Activated B cell treated with CpG ODN at 0.5 μM for 24 hours (primary cell): ENCODE data around the gene PRKCE. TPM values are rescaled to one million over a fixed set of nuclear protein-coding genes. Genes with fewer than 3 reads are reported as not detected.

Source experiments
- ATAC-seq: fragments of 200-7000 bp; cut with Tn5 transposase; one replicate; pipeline ENCODE4 v1.10.0; 2021; ENCODE audit warnings: low read depth, mild to moderate bottlenecking, moderate library complexity
- CTCF ChIA-PET: fragments of 350-600 bp; sonication (Branson Sonifier 250); formaldehyde crosslinking; loops from one replicate; lab custom pipeline; 2021; ENCODE audit warnings: antibody characterized with exemption; lab: Charles Lee
- POLR2A ChIA-PET: fragments of 350-600 bp; sonication (Branson Sonifier 250); formaldehyde crosslinking; loops from one replicate; lab custom pipeline; 2021; ENCODE audit warnings: antibody characterized with exemption; lab: Charles Lee
- DNase-seq: peaks from one replicate; pipeline ENCODE4 v3.0.0; 2022
- H3K27ac Mint-ChIP-seq: one replicate; pipeline ENCODE4 v1.8.0; 2020; ENCODE audit warnings: mixed read lengths
- H3K27me3 Mint-ChIP-seq: one replicate; pipeline ENCODE4 v1.8.0; 2021; ENCODE audit warnings: mixed read lengths
- H3K36me3 Mint-ChIP-seq: one replicate; pipeline ENCODE4 v1.8.0; 2021; ENCODE audit warnings: low read depth, mixed read lengths
- H3K4me1 Mint-ChIP-seq: one replicate; pipeline ENCODE4 v1.8.0; 2021; ENCODE audit warnings: mixed read lengths
- H3K4me3 Mint-ChIP-seq: one replicate; pipeline ENCODE4 v1.8.0; 2020; ENCODE audit warnings: mild to moderate bottlenecking, mixed read lengths
- H3K9me3 Mint-ChIP-seq: one replicate; pipeline ENCODE4 v1.8.0; 2020; ENCODE audit warnings: mixed read lengths
- intact Hi-C: fragments of 100-400 bp; cut with micrococcal nuclease; formaldehyde crosslinking; loops from one replicate; pipeline ENCODE4 v1.15.1; 2024
- total RNA-seq: library from RNA; stranded (reverse); gene quantifications from 2 replicates; pipeline ENCODE4 v1.2.3, GENCODE V29; 2022
- TF ChIP-seq, protein P1 (sequence below): fragments of 200-600 bp; IDR thresholded peaks from one replicate; pipeline ENCODE4 v1.8.0; 2022; ENCODE audit warnings: antibody characterized with exemption, mild to moderate bottlenecking

The PRKCE gene
- total RNA-seq, 1 donor from 2014 or later, result 53.8 TPM

DNA sequence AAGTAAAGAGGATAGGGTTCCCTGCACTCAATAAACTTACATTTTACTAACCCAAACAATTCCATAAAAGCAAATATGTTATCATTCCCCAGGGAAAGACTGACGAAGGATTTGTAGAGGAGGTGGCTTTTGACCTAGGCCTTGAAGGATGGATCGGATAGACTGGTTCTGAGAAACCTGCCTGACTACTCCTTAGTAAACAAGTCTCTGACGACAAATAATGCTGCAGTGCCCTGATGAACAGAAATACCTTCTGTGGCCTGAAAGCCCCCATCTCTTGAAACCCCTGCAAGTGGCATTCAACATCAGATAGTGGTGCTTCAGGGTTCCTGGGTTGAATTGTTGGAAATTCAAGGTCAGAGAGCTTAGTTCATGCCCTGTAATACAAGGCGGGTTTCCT, 19.2 kb downstream of the PRKCE start:
- ATAC-seq (no peak), DNase-seq (no peak)
- no peaks in the 10 kb centered on the region for H3K9me3 Mint-ChIP-seq
- H3K4me3 Mint-ChIP-seq, result no peak overlapping the region
- intact Hi-C loops, result no loop called here
- TF ChIP-seq, protein P1, sequence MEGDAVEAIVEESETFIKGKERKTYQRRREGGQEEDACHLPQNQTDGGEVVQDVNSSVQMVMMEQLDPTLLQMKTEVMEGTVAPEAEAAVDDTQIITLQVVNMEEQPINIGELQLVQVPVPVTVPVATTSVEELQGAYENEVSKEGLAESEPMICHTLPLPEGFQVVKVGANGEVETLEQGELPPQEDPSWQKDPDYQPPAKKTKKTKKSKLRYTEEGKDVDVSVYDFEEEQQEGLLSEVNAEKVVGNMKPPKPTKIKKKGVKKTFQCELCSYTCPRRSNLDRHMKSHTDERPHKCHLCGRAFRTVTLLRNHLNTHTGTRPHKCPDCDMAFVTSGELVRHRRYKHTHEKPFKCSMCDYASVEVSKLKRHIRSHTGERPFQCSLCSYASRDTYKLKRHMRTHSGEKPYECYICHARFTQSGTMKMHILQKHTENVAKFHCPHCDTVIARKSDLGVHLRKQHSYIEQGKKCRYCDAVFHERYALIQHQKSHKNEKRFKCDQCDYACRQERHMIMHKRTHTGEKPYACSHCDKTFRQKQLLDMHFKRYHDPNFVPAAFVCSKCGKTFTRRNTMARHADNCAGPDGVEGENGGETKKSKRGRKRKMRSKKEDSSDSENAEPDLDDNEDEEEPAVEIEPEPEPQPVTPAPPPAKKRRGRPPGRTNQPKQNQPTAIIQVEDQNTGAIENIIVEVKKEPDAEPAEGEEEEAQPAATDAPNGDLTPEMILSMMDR, result no peak
- H3K27me3 Mint-ChIP-seq, result no peaks in the 10 kb centered on the region
- H3K27ac Mint-ChIP-seq, result no peak overlapping the region
- CTCF ChIA-PET, result no interaction called here
- POLR2A ChIA-PET, result no interaction called here
- peaks cover 25% of the 10 kb centered on the region for H3K36me3 Mint-ChIP-seq
- H3K4me1 Mint-ChIP-seq, result peaks cover 37% of the 10 kb centered on the region

DNA sequence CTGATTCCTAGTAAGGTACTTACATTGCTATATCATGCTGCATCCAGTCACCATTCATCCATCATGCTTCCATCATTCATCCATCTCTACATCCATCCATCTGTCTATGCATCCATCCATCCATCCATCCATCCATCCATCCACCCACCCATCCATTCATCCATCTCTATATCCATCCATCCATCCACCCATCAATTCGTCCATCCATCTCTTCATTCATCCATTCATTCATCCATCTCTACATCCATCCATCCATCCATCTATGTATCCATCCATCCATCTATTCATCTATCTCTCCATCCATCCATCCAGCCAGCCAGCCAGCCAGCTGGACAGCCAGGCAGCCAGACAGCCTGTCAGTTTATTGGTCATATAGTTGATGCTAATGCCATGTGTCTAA, 20.7 kb downstream of the PRKCE start:
- ATAC-seq, result no peak

DNA sequence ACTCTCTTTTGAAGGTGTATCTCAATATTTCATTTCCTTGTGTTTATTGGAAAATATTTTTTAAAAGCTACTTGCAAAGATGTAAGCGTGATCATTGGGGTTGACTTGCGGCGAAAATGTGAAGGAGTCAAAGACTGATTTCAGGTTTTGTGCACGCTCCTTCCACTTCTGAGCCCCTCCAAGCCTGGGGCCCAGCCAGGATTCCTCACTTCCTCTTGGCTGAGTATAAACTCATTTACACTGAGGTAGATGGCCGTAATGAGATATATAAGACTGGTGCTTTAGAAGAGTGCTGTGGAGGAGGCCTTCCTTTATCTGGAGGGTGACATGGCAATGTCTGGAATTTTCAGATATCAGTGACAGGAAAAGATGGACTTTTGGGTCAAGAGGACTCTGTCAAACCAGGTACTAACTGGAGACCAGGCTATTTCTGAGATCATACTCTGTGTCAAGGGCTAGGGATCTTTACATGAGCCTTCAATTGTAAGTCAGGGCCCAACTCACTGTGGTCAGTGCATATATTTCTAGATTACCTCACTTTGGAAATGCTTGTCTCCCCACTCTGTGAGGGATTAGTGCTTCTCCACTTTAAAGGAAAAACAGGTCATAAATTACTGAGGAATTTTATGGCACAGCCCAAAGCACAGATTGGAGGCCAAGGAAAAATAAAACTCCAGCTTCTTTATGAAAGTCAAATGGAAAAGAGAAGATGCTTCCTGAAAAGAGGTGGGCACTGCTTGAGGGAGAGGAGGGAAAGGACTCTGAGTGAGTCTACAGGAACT, 22.8 kb downstream of the PRKCE start:
- CTCF ChIA-PET, result interaction anchor here (1.4 kb wide), 1 partner anchor 105 kb away, joined by 5 read pairs; no protein-coding TSS in a partner anchor
- Mint-ChIP-seq H3K36me3 (peaks cover 22% of the 10 kb centered on the region), H3K4me3 (no peak overlapping the region), H3K27ac (no peak overlapping the region), H3K9me3 (no peaks in the 10 kb centered on the region), H3K27me3 (no peaks in the 10 kb centered on the region), H3K4me1 (peaks cover 45% of the 10 kb centered on the region)
- ATAC-seq (no peak), DNase-seq (no peak)
- POLR2A ChIA-PET, result no interaction called here
- TF ChIP-seq, protein P1, result no peak
- intact Hi-C loops, result no loop called here

More for the DNA sequence above, 20.7 kb downstream of the PRKCE start:
- H3K4me3 Mint-ChIP-seq, result no peak overlapping the region
- H3K4me1 Mint-ChIP-seq, result peaks cover 44% of the 10 kb centered on the region
- no peak for DNase-seq
- TF ChIP-seq, protein P1, result no peak
- CTCF ChIA-PET, result no interaction called here
- H3K27ac Mint-ChIP-seq, result no peak overlapping the region
- intact Hi-C loops, result no loop called here
- POLR2A ChIA-PET, result interaction anchor here (0.7 kb wide), 1 partner anchor 21 kb away, joined by 3 read pairs; the partner anchor contains the start of gene PRKCE
- no peaks in the 10 kb centered on the region for H3K27me3 Mint-ChIP-seq
- H3K9me3 Mint-ChIP-seq, result no peaks in the 10 kb centered on the region
- H3K36me3 Mint-ChIP-seq, result peaks cover 23% of the 10 kb centered on the region

DNA sequence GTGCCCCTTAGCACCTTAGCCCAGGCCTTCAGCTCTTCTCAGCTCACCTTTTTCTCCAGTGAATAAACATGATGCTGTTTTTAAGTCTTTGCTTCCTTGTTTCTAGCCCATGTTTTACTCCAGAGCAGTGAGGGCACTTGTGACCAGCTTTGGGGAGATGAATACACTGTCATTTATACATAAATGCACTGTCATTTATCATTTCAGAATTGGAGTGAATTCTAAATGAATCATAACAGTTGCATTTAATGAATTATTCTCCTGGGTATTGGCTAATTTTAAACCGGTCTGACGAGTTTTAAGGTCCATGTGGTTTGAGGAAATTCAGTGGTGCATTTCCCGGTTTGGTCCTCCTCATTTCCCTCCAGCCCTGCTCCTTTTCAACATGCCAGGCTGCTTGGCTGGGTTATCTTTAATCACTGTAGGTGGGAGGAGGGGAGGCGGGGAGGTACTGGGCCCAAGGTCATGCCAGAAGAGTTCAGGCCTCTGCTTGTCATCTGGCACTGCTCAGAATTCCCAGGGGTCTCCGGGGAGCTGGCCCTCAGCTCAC, 23.9 kb downstream of the PRKCE start:
- Mint-ChIP-seq H3K27me3 (no peaks in the 10 kb centered on the region), H3K4me1 (peaks cover 53% of the 10 kb centered on the region), H3K9me3 (no peaks in the 10 kb centered on the region), H3K36me3 (peaks cover 20% of the 10 kb centered on the region), H3K4me3 (peak overlapping the region; percentile 25), H3K27ac (no peak overlapping the region)
- DNase-seq (no peak), ATAC-seq (no peak)
- TF ChIP-seq, protein P1, result no peak
- POLR2A ChIA-PET, result no interaction called here
- intact Hi-C loops, result no loop called here
- CTCF ChIA-PET, result interaction anchor here (0.5 kb wide), 1 partner anchor 65 kb away, joined by 3 read pairs; no protein-coding TSS in a partner anchor

DNA sequence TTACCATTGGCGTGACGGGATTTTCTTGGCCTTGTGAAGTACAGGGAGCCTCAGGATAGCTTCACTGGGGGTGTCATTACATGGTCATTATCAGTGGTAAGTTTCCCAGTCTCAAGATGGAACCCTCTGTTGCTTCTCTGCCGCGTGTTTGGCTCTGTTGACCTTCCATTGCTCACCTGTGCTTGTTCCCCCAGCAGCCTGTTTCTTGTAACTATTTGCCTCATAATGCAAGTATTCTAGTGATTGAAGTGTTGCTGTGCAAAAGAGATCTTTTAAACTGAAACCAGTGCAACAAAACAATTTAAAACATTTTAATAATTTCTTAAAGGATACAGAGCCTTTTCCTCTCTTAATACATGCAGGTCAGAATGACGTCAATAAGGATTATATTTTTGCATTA, 24.6 kb downstream of the PRKCE start:
- ATAC-seq, result no peak

More for the DNA sequence above, 24.6 kb downstream of the PRKCE start:
- no peak for DNase-seq
- TF ChIP-seq, protein P1, result no peak
- ChIA-PET CTCF (no interaction called here), POLR2A (no interaction called here)
- no peak overlapping the region for H3K4me3 Mint-ChIP-seq
- intact Hi-C loops, result no loop called here
- H3K27me3 Mint-ChIP-seq, result no peaks in the 10 kb centered on the region
- H3K9me3 Mint-ChIP-seq, result no peaks in the 10 kb centered on the region
- peaks cover 54% of the 10 kb centered on the region for H3K4me1 Mint-ChIP-seq
- H3K27ac Mint-ChIP-seq, result no peak overlapping the region
- H3K36me3 Mint-ChIP-seq, result peaks cover 17% of the 10 kb centered on the region
